Stimulated activated naive CD8-positive, alpha-beta T cell treated with anti-CD3 and anti-CD28 coated beads, Interleukin-15, Interleukin-2, amounts not matched to agents 100 ng/mL and 50 ng/mL, for 24 hours (primary cell): ENCODE measurements around the gene SOD2.
"Not testable (repeated sequence)": the region's sequence is repeated elsewhere in the genome, so short reads cannot be mapped to it uniquely, and the experiment has no call there.

Experiments used
- H3K27ac Mint-ChIP-seq: one replicate; pipeline ENCODE4 v1.8.0; 2021; ENCODE audit warnings: mild to moderate bottlenecking, mixed read lengths
- H3K27me3 Mint-ChIP-seq: one replicate; pipeline ENCODE4 v1.8.0; 2021; ENCODE audit warnings: mixed read lengths
- H3K36me3 Mint-ChIP-seq: one replicate; pipeline ENCODE4 v1.8.0; 2021; ENCODE audit warnings: low read depth, mixed read lengths
- H3K4me1 Mint-ChIP-seq: one replicate; pipeline ENCODE4 v1.8.0; 2021; ENCODE audit warnings: low read depth, mixed read lengths
- H3K4me3 Mint-ChIP-seq: one replicate; pipeline ENCODE4 v1.8.0; 2021; ENCODE audit warnings: mild to moderate bottlenecking, mixed read lengths
- H3K9me3 Mint-ChIP-seq: one replicate; pipeline ENCODE4 v1.8.0; 2021; ENCODE audit warnings: mixed read lengths

SOD2 gene

DNA sequence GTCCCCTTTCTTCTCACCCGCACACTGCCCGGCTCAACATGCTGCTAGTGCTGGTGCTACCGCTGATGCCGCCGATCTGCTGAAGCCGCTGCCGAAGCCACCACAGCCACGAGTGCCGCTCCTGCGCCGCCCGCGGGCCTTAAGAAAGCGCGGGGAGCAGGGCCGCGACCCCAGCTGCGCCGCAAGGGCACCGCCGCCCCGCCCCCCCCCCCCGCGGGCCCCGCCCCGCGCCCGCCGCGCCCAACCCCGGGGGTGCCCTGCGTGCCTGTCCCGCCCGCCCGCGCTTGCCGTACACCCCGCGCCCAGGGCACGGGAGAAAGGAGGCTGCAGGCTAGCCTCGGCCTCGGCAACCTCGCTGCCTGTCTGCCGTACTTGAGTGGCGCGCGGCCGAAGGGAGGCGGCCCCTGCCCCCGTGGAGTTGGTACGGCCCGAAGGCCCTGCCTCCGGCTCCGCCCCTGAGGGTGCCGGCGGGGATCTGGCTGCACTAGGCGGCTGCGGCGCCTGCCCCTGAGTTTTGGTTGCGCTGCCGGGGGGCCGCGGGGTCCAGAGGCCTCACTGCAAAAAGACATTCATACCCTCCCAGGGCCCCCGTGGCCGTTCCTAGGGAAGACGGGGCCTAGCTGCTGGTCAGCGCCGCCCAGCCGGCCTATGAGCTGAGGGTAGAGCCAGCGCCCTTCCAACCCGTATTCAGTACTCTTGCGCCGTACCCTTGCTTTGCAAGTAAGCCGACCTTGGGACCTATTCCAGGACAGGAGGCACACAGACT is at the start of gene SOD2:
SOD2 (minus strand) TSS at position 114 of the 766 bp plus-strand sequence; CDS start at position 40, 74 bp downstream.
- H3K27ac Mint-ChIP-seq = peak within 1 kb of the TSS; percentile 92
- H3K9me3 Mint-ChIP-seq = no peaks in the 10 kb centered on the region
- H3K36me3 Mint-ChIP-seq = peaks cover 20% of the 10 kb centered on the region
- H3K4me1 Mint-ChIP-seq = peaks cover 51% of the 10 kb centered on the region
- H3K4me3 Mint-ChIP-seq = peak within 1 kb of the TSS; percentile 95
- no peaks in the 10 kb centered on the region for H3K27me3 Mint-ChIP-seq

DNA sequence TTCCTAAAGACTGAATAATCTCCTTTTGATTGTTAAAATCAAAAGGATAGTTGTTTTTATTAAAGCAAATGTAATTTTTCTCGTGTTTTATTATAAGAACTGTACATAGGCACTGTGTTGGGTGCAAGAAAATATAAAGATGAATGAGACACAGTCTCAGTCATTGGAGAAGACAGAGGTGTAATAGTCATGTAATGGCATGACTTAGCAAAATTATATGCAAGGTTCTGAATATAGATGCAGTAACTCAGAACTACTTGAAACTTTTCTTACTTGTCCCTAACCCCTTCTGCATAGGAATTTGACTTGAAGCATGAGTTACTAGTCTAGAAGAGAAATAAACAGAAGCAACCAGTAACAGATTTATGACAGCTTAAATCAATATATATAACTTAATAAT is 49.1 kb upstream of the SOD2 start:
- Mint-ChIP-seq H3K27me3 (no peaks in the 10 kb centered on the region), H3K36me3 (peaks cover 86% of the 10 kb centered on the region), H3K4me1 (peaks cover 11% of the 10 kb centered on the region), H3K4me3 (no peak overlapping the region), H3K27ac (peak overlapping the region; percentile 17), H3K9me3 (no peaks in the 10 kb centered on the region)

DNA sequence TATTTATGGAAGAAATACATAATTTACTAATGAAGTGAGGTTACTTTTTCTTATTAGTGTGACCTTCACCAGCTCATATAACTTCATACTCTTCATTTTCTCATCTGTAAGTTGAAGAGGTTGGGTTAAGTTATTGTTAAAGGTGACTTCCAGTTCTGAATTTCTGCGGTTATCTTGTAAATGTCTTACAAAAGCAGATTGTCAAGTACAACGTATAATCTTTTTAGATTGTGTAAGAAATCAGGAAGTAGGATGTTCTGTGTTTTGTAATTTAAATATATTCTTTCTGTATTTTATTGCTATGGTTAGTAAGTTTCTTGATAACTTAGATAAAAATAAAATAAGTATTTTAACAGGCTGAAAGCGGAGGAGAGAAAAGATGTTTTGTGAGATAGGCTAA is 46.3 kb upstream of the SOD2 start:
- Mint-ChIP-seq H3K4me3 (no peak overlapping the region), H3K4me1 (peaks cover 28% of the 10 kb centered on the region), H3K27ac (no peak overlapping the region), H3K36me3 (peaks cover 65% of the 10 kb centered on the region), H3K9me3 (no peaks in the 10 kb centered on the region), H3K27me3 (no peaks in the 10 kb centered on the region)

DNA sequence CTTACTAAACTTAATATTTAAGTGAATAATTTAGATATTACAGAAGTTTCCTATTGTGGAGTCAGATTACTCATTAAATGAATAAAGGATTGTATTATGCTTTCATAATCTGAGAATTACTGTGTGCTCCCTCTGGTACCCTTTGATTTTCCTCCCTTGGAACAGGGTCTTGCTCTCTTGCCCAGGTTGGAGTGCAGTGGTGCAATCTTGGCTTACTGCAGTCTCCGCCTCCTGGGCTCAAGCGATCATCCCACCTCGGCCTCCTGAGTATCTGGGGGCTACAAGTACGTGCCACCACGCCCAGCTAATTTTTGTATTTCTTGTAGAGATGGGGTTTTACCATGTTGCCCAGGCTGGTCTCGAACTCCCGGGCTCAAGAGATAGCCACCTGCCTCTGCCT is 43.9 kb upstream of the SOD2 start:
- H3K36me3 Mint-ChIP-seq = peaks cover 49% of the 10 kb centered on the region

DNA sequence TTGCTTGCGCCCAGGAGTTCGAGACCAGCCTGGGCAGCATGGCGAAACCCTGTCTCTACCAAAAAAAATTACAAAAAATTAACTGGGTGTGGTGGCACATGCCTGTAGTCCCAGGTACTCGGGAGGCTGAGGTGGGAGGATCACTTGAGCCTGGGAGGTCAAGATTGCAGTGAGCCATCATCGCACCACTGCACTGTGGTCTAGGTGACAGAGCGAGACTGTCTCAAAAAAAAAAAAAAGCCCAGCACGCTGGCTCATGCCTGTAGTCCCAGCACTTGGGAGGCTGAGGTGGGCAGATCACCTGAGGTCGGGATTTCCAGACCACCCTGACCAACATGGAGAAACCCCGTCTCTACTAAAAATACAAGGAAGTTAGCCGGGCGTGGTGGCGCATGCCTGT is 40.4 kb upstream of the SOD2 start:
- not testable (repeated sequence) for H3K4me3 Mint-ChIP-seq, H3K9me3 Mint-ChIP-seq, H3K27me3 Mint-ChIP-seq
- peaks cover 51% of the 10 kb centered on the region for H3K36me3 Mint-ChIP-seq
- H3K27ac Mint-ChIP-seq = peak overlapping the region; percentile 31
- H3K4me1 Mint-ChIP-seq = peaks cover 83% of the 10 kb centered on the region

More for the DNA sequence above, 43.9 kb upstream of the SOD2 start:
- Mint-ChIP-seq H3K27me3 (no peaks in the 10 kb centered on the region), H3K27ac (peak overlapping the region; percentile 45), H3K4me1 (peaks cover 52% of the 10 kb centered on the region), H3K4me3 (no peak overlapping the region), H3K9me3 (no peaks in the 10 kb centered on the region)

DNA sequence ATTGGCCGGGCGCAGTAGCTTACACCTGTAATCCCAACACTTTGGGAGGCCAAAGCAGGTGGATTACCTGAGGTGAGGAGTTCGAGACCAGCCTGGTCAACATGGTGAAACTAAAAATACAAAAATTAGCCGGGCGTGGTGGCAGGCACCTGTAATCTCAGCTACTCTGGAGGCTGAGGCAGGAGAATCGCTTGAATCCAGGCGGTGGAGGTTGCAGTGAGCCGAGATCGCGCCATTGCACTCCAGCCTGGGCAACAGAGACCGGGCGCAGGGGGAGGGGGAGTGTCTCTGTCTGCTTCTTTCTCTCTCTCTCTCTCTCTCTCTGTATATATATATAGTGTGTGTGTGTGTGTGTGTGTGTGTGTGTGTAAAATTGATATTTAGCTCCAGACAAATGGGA is 39.5 kb upstream of the SOD2 start:
- Mint-ChIP-seq H3K36me3 (peaks cover 49% of the 10 kb centered on the region), H3K27ac (peak overlapping the region; percentile 38), H3K4me1 (peaks cover 76% of the 10 kb centered on the region)
- not testable (repeated sequence) for H3K9me3 Mint-ChIP-seq, H3K4me3 Mint-ChIP-seq, H3K27me3 Mint-ChIP-seq

DNA sequence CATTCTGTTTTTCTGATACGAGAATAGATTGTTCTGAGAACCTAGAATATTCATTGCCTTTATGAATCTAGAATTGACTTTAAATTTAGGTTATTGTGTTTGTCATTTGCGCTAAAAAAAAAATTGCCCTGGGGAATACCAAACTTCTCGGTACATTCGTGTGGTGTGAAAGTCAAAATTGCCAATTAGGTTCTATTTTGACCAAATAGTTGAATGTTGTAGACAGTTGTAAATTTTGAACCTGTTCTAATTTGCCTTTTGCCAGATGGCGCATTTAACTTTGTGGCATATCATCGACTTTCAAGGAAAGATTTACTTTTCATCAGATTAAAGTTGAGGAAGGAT is 37.3 kb upstream of the SOD2 start:
- H3K36me3 Mint-ChIP-seq = peaks cover 52% of the 10 kb centered on the region
- peak overlapping the region; percentile 93 for H3K4me3 Mint-ChIP-seq
- H3K27ac Mint-ChIP-seq = peak overlapping the region; percentile 61
- no peaks in the 10 kb centered on the region for H3K27me3 Mint-ChIP-seq
- H3K9me3 Mint-ChIP-seq = no peaks in the 10 kb centered on the region
- peaks cover 78% of the 10 kb centered on the region for H3K4me1 Mint-ChIP-seq

DNA sequence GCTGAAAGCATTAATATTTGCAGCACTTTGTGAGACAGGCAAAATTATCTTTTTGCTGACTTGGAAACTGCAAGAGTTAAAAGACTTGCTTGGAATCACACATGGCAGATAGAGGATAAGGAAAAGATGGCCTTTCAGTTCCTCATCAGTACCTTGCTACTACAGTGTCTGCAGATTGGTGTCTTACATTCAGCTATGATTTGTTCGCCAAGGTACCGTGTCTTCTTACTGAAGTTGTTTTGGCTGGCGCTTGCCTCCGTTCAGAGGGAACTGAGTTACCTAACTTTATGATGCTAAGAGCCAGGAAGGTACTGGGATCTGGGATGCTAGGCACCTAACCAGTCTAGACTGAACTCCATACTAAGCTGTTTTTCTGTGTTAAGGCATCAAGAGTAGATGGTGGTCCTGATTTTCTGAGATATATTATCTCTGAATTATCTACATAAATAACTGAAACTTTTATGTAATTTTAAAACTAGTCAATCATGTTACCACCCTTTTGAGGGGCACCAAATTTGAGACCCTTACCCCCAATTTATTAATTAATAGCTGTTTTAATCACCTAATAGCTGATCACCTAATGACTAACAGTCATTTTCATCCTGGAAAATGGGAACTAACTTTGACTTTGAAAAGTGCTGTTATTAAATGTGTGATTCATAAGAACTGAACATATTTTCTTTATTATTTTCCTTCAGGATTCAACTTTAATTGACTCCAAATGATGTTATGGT is 36.7 kb upstream of the SOD2 start:
- no peaks in the 10 kb centered on the region for H3K27me3 Mint-ChIP-seq
- no peaks in the 10 kb centered on the region for H3K9me3 Mint-ChIP-seq
- H3K4me1 Mint-ChIP-seq = peaks cover 73% of the 10 kb centered on the region
- peaks cover 52% of the 10 kb centered on the region for H3K36me3 Mint-ChIP-seq
- H3K27ac Mint-ChIP-seq = peak overlapping the region; percentile 81
- H3K4me3 Mint-ChIP-seq = peak overlapping the region; percentile 93

DNA sequence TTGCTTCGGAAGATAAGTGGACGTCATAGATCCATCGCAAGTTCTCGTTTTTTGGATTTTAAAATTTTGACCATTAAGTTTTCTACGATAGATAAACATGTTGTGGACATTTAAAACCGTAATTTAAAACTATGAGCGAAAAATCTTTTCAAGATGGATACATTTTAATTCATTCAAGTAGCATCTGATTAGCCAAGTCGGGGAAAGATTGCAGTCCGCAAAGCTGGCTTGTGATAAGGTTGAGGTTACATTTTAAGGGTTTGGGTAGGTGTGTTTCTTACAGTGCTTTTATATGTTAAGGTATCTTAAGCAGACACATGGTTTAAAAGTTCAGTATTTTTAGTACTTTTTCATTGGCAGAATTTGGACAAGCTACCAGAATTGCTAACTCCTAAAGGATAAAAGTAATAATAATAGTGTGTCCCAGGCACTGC is 35.5 kb upstream of the SOD2 start:
- Mint-ChIP-seq H3K4me3 (peak overlapping the region; percentile 93), H3K27me3 (no peaks in the 10 kb centered on the region), H3K9me3 (no peaks in the 10 kb centered on the region), H3K4me1 (peaks cover 69% of the 10 kb centered on the region), H3K36me3 (peaks cover 58% of the 10 kb centered on the region), H3K27ac (peak overlapping the region; percentile 93)

DNA sequence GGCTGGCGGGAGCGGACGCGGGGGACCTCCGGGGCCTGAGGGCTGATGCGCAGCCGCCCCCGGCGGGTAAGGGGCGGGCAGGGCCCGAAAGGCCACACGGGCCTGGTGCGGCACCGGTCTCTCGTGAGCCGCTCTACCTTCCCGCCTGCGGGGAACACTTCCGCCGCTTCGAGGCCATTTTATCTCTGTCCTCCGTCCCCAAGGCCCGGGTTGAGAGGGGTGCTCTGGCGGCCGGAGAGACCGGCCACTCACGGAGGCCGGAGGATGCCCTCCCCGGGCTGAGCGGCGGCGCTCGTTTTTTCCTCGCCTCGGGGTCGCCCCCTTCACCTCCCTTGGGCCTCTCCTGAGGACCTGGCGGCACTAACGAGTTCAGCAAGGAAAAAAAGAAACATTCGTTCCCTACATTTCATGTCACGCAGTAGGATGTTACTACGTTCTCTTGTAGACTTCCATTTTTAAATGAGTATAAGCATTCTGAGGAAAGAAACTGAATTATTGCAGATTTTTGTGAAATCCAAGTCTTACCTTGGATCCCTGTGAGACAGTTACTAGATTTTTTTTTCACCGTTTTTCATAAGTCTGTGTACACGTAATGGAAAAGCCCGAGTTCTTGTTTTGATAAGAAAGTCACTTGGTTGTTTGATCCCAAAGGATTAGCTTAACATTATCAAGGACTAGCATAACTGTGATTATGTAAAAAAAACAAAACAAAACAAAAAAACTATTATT is 34.8 kb upstream of the SOD2 start:
- H3K27me3 Mint-ChIP-seq = no peaks in the 10 kb centered on the region
- H3K4me1 Mint-ChIP-seq = peaks cover 62% of the 10 kb centered on the region
- H3K9me3 Mint-ChIP-seq = no peaks in the 10 kb centered on the region
- peak overlapping the region; percentile 93 for H3K27ac Mint-ChIP-seq
- peaks cover 61% of the 10 kb centered on the region for H3K36me3 Mint-ChIP-seq
- peak overlapping the region; percentile 93 for H3K4me3 Mint-ChIP-seq

DNA sequence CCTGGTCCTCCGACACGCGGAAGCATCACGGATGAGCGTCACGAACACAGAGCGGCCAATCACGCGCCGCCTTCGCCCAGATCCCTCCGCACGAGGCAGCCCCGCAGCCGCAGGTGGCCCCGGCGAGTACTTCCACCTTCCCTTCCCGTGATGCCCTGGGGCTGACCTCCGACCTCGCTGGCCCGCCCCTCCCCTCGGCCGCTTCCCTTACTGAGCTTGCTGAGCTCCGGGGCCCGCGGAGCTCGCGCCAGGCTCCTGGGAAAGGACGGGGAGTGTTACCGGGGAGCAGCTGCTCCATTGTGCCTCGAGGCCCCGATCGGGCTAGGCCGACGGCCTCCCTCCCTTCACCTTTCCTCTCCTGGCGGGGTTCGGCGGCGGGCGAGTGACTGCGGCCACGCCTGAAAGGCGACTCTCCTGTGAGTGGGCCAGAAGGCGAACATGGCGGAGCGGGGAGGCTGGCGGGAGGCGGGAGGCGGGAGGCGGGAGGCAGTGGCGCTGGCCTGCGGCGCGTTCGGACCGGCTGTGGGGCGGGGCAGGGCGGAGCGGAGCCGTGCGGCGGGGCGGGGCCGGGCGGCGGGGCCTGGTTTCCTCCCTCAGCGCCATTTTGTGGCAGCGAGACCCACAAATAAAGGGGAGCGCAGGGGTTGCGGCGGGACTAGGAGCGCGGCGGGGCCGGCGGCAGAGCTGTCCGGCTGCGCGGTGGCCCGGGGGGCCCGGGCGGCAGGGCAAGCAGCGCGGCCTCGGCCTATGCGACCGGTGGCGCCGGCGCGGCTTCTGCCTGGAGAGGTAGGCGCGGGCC is 34.1 kb upstream of the SOD2 start, which contains the start of gene WTAP:
WTAP (plus strand) TSS at position 589 of the 799 bp plus-strand sequence. CDS start 8,760 bp downstream, outside the sequence.
- Mint-ChIP-seq H3K36me3 (peaks cover 57% of the 10 kb centered on the region), H3K4me1 (peaks cover 54% of the 10 kb centered on the region), H3K27me3 (no peaks in the 10 kb centered on the region)

DNA sequence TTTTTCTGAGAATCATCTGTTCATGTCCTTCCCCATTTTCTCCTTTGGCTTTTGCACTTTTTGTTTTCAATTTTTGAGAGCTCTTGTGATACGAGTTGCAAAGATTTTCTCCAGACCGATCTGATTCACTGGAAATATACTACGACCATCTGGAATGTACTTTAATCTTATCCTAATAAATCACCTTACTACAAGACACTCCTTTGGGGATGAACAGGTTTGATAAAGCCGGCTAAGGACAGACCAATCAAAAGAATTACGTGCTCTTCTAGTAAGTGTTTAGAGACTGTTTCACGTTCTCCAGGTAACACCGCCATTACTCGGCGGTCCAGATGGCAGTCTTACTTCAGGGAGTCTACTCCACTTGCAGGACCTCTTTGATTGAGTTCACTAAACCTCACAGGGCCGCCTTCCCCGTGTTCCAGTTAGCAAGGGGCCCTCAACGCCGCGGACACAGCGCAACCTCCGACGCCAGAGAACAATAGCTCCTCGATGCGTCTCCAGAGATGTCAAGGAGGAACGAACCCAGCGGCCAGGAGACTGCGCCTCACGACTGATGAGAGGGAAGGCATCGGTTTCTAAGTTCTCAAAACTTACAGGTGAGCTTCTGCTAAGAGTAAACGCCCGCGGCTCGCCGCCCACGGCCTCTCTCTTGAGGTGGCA is 33.3 kb upstream of the SOD2 start:
- peak overlapping the region; percentile 90 for H3K27ac Mint-ChIP-seq
- H3K9me3 Mint-ChIP-seq = no peaks in the 10 kb centered on the region
- peak overlapping the region; percentile 93 for H3K4me3 Mint-ChIP-seq
- no peaks in the 10 kb centered on the region for H3K27me3 Mint-ChIP-seq
- H3K36me3 Mint-ChIP-seq = peaks cover 53% of the 10 kb centered on the region
- peaks cover 47% of the 10 kb centered on the region for H3K4me1 Mint-ChIP-seq

More for the DNA sequence above, 34.1 kb upstream of the SOD2 start, which contains the start of gene WTAP:
- no peaks in the 10 kb centered on the region for H3K9me3 Mint-ChIP-seq
- peak within 1 kb of the TSS; percentile 93 for H3K4me3 Mint-ChIP-seq
- peak within 1 kb of the TSS; percentile 93 for H3K27ac Mint-ChIP-seq

DNA sequence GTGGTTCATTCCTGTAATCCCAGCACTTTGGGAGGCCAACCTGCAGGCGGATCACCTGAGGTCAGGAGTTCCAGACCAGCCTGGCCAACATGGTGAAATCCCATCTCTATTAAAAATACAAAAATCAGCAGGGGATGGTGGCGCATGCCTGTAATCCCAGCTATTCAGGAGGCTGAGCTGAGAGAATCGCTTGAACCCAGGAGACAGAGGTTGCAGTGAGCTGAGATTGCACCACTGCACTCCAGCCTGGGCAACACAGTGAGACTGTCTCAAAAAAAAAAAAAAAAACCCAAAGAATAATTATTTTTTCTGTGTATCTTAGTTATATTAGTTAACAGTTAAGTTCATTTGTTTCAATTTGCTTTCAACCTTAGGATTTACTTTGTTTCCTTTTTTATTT is 32.2 kb upstream of the SOD2 start:
- not testable (repeated sequence) for H3K4me3 Mint-ChIP-seq, H3K9me3 Mint-ChIP-seq, H3K27ac Mint-ChIP-seq, H3K27me3 Mint-ChIP-seq
- Mint-ChIP-seq H3K36me3 (peaks cover 43% of the 10 kb centered on the region), H3K4me1 (peaks cover 35% of the 10 kb centered on the region)

DNA sequence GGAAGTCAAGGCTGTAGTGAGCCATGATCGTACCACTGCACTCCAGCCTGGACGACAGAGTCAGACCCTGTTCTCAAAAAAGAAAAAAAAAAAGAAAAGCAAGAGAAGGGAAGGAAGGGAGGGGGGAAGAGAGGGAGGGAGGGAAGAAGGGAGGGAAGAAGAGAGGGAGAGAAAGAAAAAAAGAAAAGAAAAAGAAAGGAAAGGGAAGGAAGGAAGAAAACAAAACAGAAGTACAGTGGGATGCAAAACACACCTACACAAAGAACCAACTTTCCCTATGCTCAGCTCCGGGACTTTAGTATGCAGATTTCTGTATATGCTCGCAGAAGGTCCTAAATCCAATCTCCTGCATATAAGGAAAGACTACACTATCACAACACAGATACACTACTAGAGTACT is 31.7 kb upstream of the SOD2 start:
- Mint-ChIP-seq H3K27me3 (no peaks in the 10 kb centered on the region), H3K4me3 (no peak overlapping the region), H3K36me3 (peaks cover 41% of the 10 kb centered on the region), H3K27ac (no peak overlapping the region), H3K9me3 (no peaks in the 10 kb centered on the region), H3K4me1 (peaks cover 31% of the 10 kb centered on the region)
